Smooth muscle cell (in vitro differentiated cells): ENCODE measurements around the gene SLC6A17. TPM values are rescaled to one million over a fixed set of nuclear protein-coding genes. Genes with fewer than 3 reads are reported as not detected.

Experiments
- DNase-seq: peaks from one replicate; lab custom pipeline; 2025; ENCODE audit not compliant: unreplicated experiment; lab: John Stamatoyannopoulos, UW
- H2AFZ ChIP-seq: fragments of 200-600 bp; sonication (generic); 2 replicates; pipeline ENCODE4 v1.6.0; 2016; ENCODE audit warnings: antibody characterized with exemption, low read depth, mild to moderate bottlenecking
- H3F3A ChIP-seq: fragments of 200-600 bp; sonication (generic); 2 replicates; pipeline ENCODE4 v1.6.0; 2017; ENCODE audit warnings: antibody characterized with exemption, low read depth
- H3K27ac ChIP-seq: fragments of 200-600 bp; sonication (generic); 2 replicates; pipeline ENCODE4 v1.5.1; 2016; ENCODE audit warnings: low read depth, mild to moderate bottlenecking
- H3K27me3 ChIP-seq: fragments of 200-600 bp; sonication (generic); 2 replicates; pipeline ENCODE4 v1.6.1; 2016; ENCODE audit warnings: low read depth, mild to moderate bottlenecking
- H3K36me3 ChIP-seq: fragments of 200-600 bp; sonication (generic); 2 replicates; pipeline ENCODE4 v1.5.1; 2016; ENCODE audit warnings: low read depth
- H3K4me1 ChIP-seq: fragments of 200-600 bp; sonication (generic); 2 replicates; pipeline ENCODE4 v1.5.1; 2016; ENCODE audit warnings: low read depth
- H3K4me2 ChIP-seq: fragments of 200-600 bp; sonication (generic); 2 replicates; pipeline ENCODE4 v1.6.0; 2016; ENCODE audit warnings: mild to moderate bottlenecking
- H3K4me3 ChIP-seq: fragments of 200-600 bp; sonication (generic); 2 replicates; pipeline ENCODE4 v1.5.1; 2016; ENCODE audit warnings: mild to moderate bottlenecking
- H3K79me2 ChIP-seq: fragments of 200-600 bp; sonication (generic); 2 replicates; pipeline ENCODE4 v1.6.0; 2016; ENCODE audit warnings: low read depth, mild to moderate bottlenecking
- H3K9ac ChIP-seq: fragments of 200-600 bp; sonication (generic); 2 replicates; pipeline ENCODE4 v1.6.0; 2016; ENCODE audit warnings: low read depth
- H3K9me3 ChIP-seq: fragments of 200-600 bp; sonication (generic); replicated peaks from 2 replicates; pipeline ENCODE4 v1.5.1; 2016; ENCODE audit warnings: low read depth
- H4K20me1 ChIP-seq: fragments of 200-600 bp; sonication (generic); 2 replicates; pipeline ENCODE4 v1.6.0; 2016; ENCODE audit warnings: low read depth
- CTCF ChIP-seq: fragments of 200-600 bp; sonication (generic); IDR thresholded peaks from 2 replicates; pipeline ENCODE4 v1.5.1; 2017; ENCODE audit warnings: borderline replicate concordance, mild to moderate bottlenecking, antibody characterized with exemption; ENCODE audit not compliant: insufficient read depth, poor library complexity, severe bottlenecking
- WGBS: methylation state at CpG from one replicate; pipeline ENCODE4 v1.1.7; 2016; ENCODE audit warnings: low lambda C conversion rate; 5-methylcytosine and 5-hydroxymethylcytosine counted together
- polyA plus RNA-seq: library from polyadenylated mRNA; unstranded; fragments of >200 nt; fragmentation: Nextera tagmentation; extraction: Ambion mirVana; gene quantifications from 2 replicates; pipeline ENCODE4 v1.2.1, GENCODE V29; 2016
- total RNA-seq: library from RNA; depleted of rRNA; stranded (reverse); fragments of >200 nt; gene quantifications from 2 replicates; pipeline ENCODE4 v1.2.3, GENCODE V29; 2014

Gene SLC6A17
- total and polyA plus RNA-seq, 2 experiments from 2014 or later: 3.2 to 4.0 TPM

GRCh38 chr1:110119843-110120242 is 30.5 kb upstream of the SLC6A17 start:
- Histone ChIP-seq H3K9me3 (no peaks in the 10 kb centered on the region), H3K9ac (no peak overlapping the region), H3K36me3 (no peaks in the 10 kb centered on the region), H3K4me3 (no peak overlapping the region), H3F3A (no peaks in the 10 kb centered on the region), H3K4me1 (no peaks in the 10 kb centered on the region), H3K79me2 (no peaks in the 10 kb centered on the region), H3K27ac (no peak overlapping the region), H3K27me3 (peaks cover 5% of the 10 kb centered on the region), H2AFZ (no peak overlapping the region), H3K4me2 (no peak overlapping the region), H4K20me1 (no peaks in the 10 kb centered on the region)
- 88% methylated on average over 3 of the region's 3 CpGs for WGBS
- no peak for DNase-seq
- no peak for TF ChIP-seq CTCF

- Histone ChIP-seq H3K9me3 (no peaks in the 10 kb centered on the region), H2AFZ (no peak overlapping the region), H3K9ac (no peak overlapping the region), H3K27me3 (no peaks in the 10 kb centered on the region), H3K36me3 (no peaks in the 10 kb centered on the region), H3K4me2 (no peak overlapping the region), H3K4me1 (no peaks in the 10 kb centered on the region), H3K79me2 (no peaks in the 10 kb centered on the region), H3K27ac (no peak overlapping the region), H3F3A (no peaks in the 10 kb centered on the region), H3K4me3 (no peak overlapping the region), H4K20me1 (no peaks in the 10 kb centered on the region)
- DNase-seq: no peak
- 75% methylated on average over 12 of the region's 12 CpGs for WGBS
- TF ChIP-seq CTCF: no peak
Observed at GRCh38 chr1:110120960-110121561, 29.2 kb upstream of the SLC6A17 start.

GRCh38 chr1:110123224-110123623 is 27.1 kb upstream of the SLC6A17 start:
- Histone ChIP-seq H3K4me1 (no peaks in the 10 kb centered on the region), H3K79me2 (no peaks in the 10 kb centered on the region), H3K4me2 (no peak overlapping the region), H3K9ac (no peak overlapping the region), H3K4me3 (no peak overlapping the region), H3F3A (no peaks in the 10 kb centered on the region), H3K9me3 (no peaks in the 10 kb centered on the region), H3K27me3 (peaks cover 1% of the 10 kb centered on the region), H2AFZ (no peak overlapping the region), H3K27ac (no peak overlapping the region), H3K36me3 (no peaks in the 10 kb centered on the region), H4K20me1 (no peaks in the 10 kb centered on the region)
- DNase-seq: no peak
- WGBS: 33% methylated on average over 3 of the region's 3 CpGs
- no peak for TF ChIP-seq CTCF

GRCh38 chr1:110125810-110126209 is 24.5 kb upstream of the SLC6A17 start:
- no peak overlapping the region for H2AFZ ChIP-seq
- no peak for DNase-seq
- no peaks in the 10 kb centered on the region for H3K79me2 ChIP-seq
- peaks cover 5% of the 10 kb centered on the region for H3K4me1 ChIP-seq
- no peak for TF ChIP-seq CTCF
- H3K27me3 ChIP-seq: peaks cover 26% of the 10 kb centered on the region
- no peak overlapping the region for H3K27ac ChIP-seq
- H3K9me3 ChIP-seq: no peaks in the 10 kb centered on the region
- no peak overlapping the region for H3K4me3 ChIP-seq
- H3K36me3 ChIP-seq: no peaks in the 10 kb centered on the region
- no peak overlapping the region for H3K9ac ChIP-seq
- no peak overlapping the region for H3K4me2 ChIP-seq
- no peaks in the 10 kb centered on the region for H4K20me1 ChIP-seq
- 92% methylated on average over 4 of the region's 4 CpGs for WGBS
- H3F3A ChIP-seq: no peaks in the 10 kb centered on the region
